HEK293 (cell line): ENCODE data around the gene IGSF21.

Experiments used
- EGR2 ChIP-seq: fragments of 450-650 bp; formaldehyde crosslinking; IDR thresholded peaks from 2 replicates; pipeline ENCODE4 v1.5.1; 2016; ENCODE audit warnings: low read depth, missing biosample characterization, missing genetic modification characterization
- GLI2 ChIP-seq: fragments of 450-650 bp; formaldehyde crosslinking; IDR thresholded peaks from 2 replicates; pipeline ENCODE4; 2017; ENCODE audit warnings: missing biosample characterization, missing genetic modification characterization, low read depth, borderline replicate concordance
- GLI4 ChIP-seq: fragments of 450-650 bp; formaldehyde crosslinking; IDR thresholded peaks from 2 replicates; pipeline ENCODE4 v1.5.1; 2016; ENCODE audit warnings: missing biosample characterization, missing genetic modification characterization
- GLIS2 ChIP-seq: fragments of 450-650 bp; formaldehyde crosslinking; IDR thresholded peaks from 2 replicates; pipeline ENCODE4 v1.5.1; 2016; ENCODE audit warnings: missing biosample characterization, missing genetic modification characterization
- KLF1 ChIP-seq: fragments of 450-650 bp; formaldehyde crosslinking; IDR thresholded peaks from 2 replicates; pipeline ENCODE4 v1.5.1; 2016; ENCODE audit warnings: missing biosample characterization, missing genetic modification characterization
- KLF16 ChIP-seq: fragments of 450-650 bp; formaldehyde crosslinking; IDR thresholded peaks from 2 replicates; pipeline ENCODE4 v1.5.1; 2017; ENCODE audit warnings: missing biosample characterization, missing genetic modification characterization
- KLF9 ChIP-seq: fragments of 450-650 bp; formaldehyde crosslinking; IDR thresholded peaks from 2 replicates; pipeline ENCODE4 v1.5.1; 2016; ENCODE audit warnings: missing biosample characterization, missing genetic modification characterization, low read depth
- RBAK ChIP-seq: fragments of 450-650 bp; formaldehyde crosslinking; IDR thresholded peaks from 2 replicates; pipeline ENCODE4 v1.5.1; 2016; ENCODE audit warnings: missing biosample characterization, missing genetic modification characterization
- SP3 ChIP-seq: fragments of 450-650 bp; formaldehyde crosslinking; IDR thresholded peaks from 2 replicates; pipeline ENCODE4 v1.5.1; 2016; ENCODE audit warnings: missing biosample characterization, missing genetic modification characterization
- SP7 ChIP-seq: fragments of 450-650 bp; formaldehyde crosslinking; IDR thresholded peaks from 2 replicates; pipeline ENCODE4 v1.5.1; 2016; ENCODE audit warnings: missing biosample characterization, missing genetic modification characterization
- ZBTB17 ChIP-seq: fragments of 450-650 bp; formaldehyde crosslinking; IDR thresholded peaks from 2 replicates; pipeline ENCODE4 v1.5.1; 2016; ENCODE audit warnings: missing biosample characterization, missing genetic modification characterization
- ZFP37 ChIP-seq: fragments of 450-650 bp; formaldehyde crosslinking; IDR thresholded peaks from 2 replicates; pipeline ENCODE4 v1.5.1; 2016; ENCODE audit warnings: missing biosample characterization, missing genetic modification characterization
- ZIC2 ChIP-seq: fragments of 450-650 bp; formaldehyde crosslinking; IDR thresholded peaks from 2 replicates; pipeline ENCODE4 v1.5.1; 2016; ENCODE audit warnings: missing biosample characterization, missing genetic modification characterization
- ZNF140 ChIP-seq: fragments of 450-650 bp; formaldehyde crosslinking; IDR thresholded peaks from 2 replicates; pipeline ENCODE4 v1.5.1; 2016; ENCODE audit warnings: missing biosample characterization, missing genetic modification characterization
- ZNF157 ChIP-seq: fragments of 450-650 bp; formaldehyde crosslinking; IDR thresholded peaks from 2 replicates; pipeline ENCODE4 v1.5.1; 2016; ENCODE audit warnings: missing biosample characterization, missing genetic modification characterization
- ZNF2 ChIP-seq: fragments of 450-650 bp; formaldehyde crosslinking; IDR thresholded peaks from 2 replicates; pipeline ENCODE4 v1.5.1; 2016; ENCODE audit warnings: missing biosample characterization, missing genetic modification characterization
- ZNF335 ChIP-seq: fragments of 450-650 bp; formaldehyde crosslinking; conservative IDR thresholded peaks from 2 replicates; pipeline ENCODE4 v1.5.1; 2016; ENCODE audit warnings: missing biosample characterization, missing genetic modification characterization
- ZNF341 ChIP-seq: fragments of 450-650 bp; formaldehyde crosslinking; IDR thresholded peaks from 2 replicates; pipeline ENCODE4; 2016; ENCODE audit warnings: low read depth, missing biosample characterization, missing genetic modification characterization
- ZNF366 ChIP-seq: fragments of 450-650 bp; formaldehyde crosslinking; conservative IDR thresholded peaks from 2 replicates; pipeline ENCODE4 v1.5.1; 2016; ENCODE audit warnings: missing biosample characterization, missing genetic modification characterization
- ZNF37A ChIP-seq: fragments of 450-650 bp; IDR thresholded peaks from 2 replicates; pipeline ENCODE4 v1.5.1; 2018; ENCODE audit warnings: missing biosample characterization, missing genetic modification characterization
- ZNF391 ChIP-seq: fragments of 450-650 bp; formaldehyde crosslinking; IDR thresholded peaks from 2 replicates; pipeline ENCODE4 v1.5.1; 2016; ENCODE audit warnings: low read depth, missing biosample characterization, missing genetic modification characterization, borderline replicate concordance
- ZNF600 ChIP-seq: fragments of 450-650 bp; formaldehyde crosslinking; IDR thresholded peaks from 2 replicates; pipeline ENCODE4 v1.5.1; 2016; ENCODE audit warnings: missing biosample characterization, missing genetic modification characterization
- ZNF660 ChIP-seq: fragments of 450-650 bp; IDR thresholded peaks from 2 replicates; pipeline ENCODE4 v1.5.1; 2018; ENCODE audit warnings: missing biosample characterization, mild to moderate bottlenecking, missing genetic modification characterization
- TF ChIP-seq, protein P1 (sequence below): fragments of 450-650 bp; formaldehyde crosslinking; IDR thresholded peaks from 2 replicates; pipeline ENCODE4 v1.5.1; 2016; ENCODE audit warnings: missing biosample characterization, missing genetic modification characterization
- TF ChIP-seq, protein P2 (sequence below): fragments of 450-650 bp; formaldehyde crosslinking; IDR thresholded peaks from 2 replicates; pipeline ENCODE4 v1.5.1; 2017; ENCODE audit warnings: missing biosample characterization, missing genetic modification characterization
- TF ChIP-seq, protein P3 (sequence below): fragments of 450-650 bp; formaldehyde crosslinking; IDR thresholded peaks from 2 replicates; pipeline ENCODE4 v1.5.1; 2016; ENCODE audit warnings: missing biosample characterization, missing genetic modification characterization
- TF ChIP-seq, protein P4 (sequence below): fragments of 450-650 bp; formaldehyde crosslinking; IDR thresholded peaks from 2 replicates; pipeline ENCODE4 v1.5.1; 2016; ENCODE audit warnings: missing biosample characterization, missing genetic modification characterization
- TF ChIP-seq, protein P5 (sequence below): fragments of 450-650 bp; formaldehyde crosslinking; IDR thresholded peaks from 2 replicates; pipeline ENCODE4 v1.5.1; 2017; ENCODE audit warnings: missing biosample characterization, missing genetic modification characterization

Gene IGSF21

DNA sequence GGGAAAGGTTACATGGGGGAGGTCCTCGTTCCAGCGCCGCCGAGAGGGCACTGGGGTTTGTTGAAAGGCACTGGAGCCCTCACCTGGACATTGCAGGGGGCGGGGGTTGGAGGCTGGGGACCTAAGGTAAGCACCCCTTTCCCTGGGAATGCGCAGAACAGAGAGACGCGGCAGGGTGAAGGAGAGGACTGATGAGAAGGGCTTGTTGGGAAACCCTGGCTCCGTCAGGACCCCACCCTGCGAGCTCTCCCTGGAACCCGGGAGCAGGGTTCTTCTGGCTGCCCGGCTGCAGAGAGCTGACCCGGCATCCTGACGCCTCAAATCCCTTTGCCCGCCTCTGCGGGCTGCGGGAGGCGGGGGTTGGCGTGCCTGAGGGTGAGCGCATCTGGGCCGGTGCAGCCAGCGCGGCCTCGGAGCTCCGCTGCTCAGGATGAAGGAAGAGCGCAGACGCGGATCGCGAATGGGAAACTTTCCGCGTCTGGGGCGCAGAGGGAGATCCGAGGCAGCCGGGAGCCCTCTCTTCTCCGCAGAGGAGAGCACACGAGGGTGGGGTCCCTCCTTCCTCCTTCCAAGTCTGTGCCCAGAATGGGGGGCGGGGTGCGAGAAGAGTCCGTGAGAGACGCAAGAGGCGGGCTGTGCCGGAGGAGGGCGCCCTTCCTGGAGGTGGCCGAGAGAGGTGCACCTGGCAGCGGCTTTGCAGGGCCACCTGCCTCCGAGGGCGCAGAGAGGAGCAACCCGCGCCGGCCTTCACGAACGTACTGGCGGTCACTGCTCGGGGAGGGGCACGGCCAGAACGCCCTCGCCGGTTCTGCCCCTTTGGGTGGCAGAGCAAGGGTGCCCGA lies 2.4 kb downstream of the IGSF21 start (continued):
- TF ChIP-seq, protein P1, sequence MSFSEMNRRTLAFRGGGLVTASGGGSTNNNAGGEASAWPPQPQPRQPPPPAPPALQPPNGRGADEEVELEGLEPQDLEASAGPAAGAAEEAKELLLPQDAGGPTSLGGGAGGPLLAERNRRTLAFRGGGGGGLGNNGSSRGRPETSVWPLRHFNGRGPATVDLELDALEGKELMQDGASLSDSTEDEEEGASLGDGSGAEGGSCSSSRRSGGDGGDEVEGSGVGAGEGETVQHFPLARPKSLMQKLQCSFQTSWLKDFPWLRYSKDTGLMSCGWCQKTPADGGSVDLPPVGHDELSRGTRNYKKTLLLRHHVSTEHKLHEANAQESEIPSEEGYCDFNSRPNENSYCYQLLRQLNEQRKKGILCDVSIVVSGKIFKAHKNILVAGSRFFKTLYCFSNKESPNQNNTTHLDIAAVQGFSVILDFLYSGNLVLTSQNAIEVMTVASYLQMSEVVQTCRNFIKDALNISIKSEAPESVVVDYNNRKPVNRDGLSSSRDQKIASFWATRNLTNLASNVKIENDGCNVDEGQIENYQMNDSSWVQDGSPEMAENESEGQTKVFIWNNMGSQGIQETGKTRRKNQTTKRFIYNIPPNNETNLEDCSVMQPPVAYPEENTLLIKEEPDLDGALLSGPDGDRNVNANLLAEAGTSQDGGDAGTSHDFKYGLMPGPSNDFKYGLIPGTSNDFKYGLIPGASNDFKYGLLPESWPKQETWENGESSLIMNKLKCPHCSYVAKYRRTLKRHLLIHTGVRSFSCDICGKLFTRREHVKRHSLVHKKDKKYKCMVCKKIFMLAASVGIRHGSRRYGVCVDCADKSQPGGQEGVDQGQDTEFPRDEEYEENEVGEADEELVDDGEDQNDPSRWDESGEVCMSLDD (tag by site-specific recombination) = peak; percentile 92
- TF ChIP-seq ZNF366 (tag by site-specific recombination) (0 out of 2 replicates have a peak, but pooled peaks have one; percentile 24), ZNF660 (tag by site-specific recombination) (0 out of 2 replicates have a peak, but pooled peaks have one; percentile 34), ZNF341 (peak; percentile 74), ZNF140 (tag by site-specific recombination) (no peak), ZNF335 (peak; percentile 21), GLI2 (tag by site-specific recombination) (no peak), SP7 (peak; percentile 53; the same call in 1 of the 2 replicates), ZBTB17 (tag by site-specific recombination) (peak; percentile 96), SP3 (tag by site-specific recombination) (peak; percentile 53), EGR2 (peak; percentile 46; the same call in 1 of the 2 replicates), KLF16 (tag by site-specific recombination) (peak; percentile 85), KLF1 (tag by site-specific recombination) (peak; percentile 31; the same call in 1 of the 2 replicates), RBAK (tag by site-specific recombination) (no peak), ZNF391 (0 out of 2 replicates have a peak, but pooled peaks have one; percentile 32), ZNF2 (0 out of 2 replicates have a peak, but pooled peaks have one; percentile 53), ZIC2 (tag by site-specific recombination) (0 out of 2 replicates have a peak, but pooled peaks have one; percentile 11), ZNF37A (no peak), ZFP37 (tag by site-specific recombination) (peak; percentile 64; the same call in 1 of the 2 replicates), KLF9 (tag by site-specific recombination) (peak; percentile 65), ZNF157 (tag by site-specific recombination) (no peak), ZNF600 (tag by site-specific recombination) (0 out of 2 replicates have a peak, but pooled peaks have one; percentile 53), GLI4 (no peak), GLIS2 (tag by site-specific recombination) (peak; percentile 78)
- TF ChIP-seq, protein P2, sequence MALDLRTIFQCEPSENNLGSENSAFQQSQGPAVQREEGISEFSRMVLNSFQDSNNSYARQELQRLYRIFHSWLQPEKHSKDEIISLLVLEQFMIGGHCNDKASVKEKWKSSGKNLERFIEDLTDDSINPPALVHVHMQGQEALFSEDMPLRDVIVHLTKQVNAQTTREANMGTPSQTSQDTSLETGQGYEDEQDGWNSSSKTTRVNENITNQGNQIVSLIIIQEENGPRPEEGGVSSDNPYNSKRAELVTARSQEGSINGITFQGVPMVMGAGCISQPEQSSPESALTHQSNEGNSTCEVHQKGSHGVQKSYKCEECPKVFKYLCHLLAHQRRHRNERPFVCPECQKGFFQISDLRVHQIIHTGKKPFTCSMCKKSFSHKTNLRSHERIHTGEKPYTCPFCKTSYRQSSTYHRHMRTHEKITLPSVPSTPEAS (tag by site-specific recombination) = 0 out of 2 replicates have a peak, but pooled peaks have one; percentile 25
- TF ChIP-seq, protein P3, sequence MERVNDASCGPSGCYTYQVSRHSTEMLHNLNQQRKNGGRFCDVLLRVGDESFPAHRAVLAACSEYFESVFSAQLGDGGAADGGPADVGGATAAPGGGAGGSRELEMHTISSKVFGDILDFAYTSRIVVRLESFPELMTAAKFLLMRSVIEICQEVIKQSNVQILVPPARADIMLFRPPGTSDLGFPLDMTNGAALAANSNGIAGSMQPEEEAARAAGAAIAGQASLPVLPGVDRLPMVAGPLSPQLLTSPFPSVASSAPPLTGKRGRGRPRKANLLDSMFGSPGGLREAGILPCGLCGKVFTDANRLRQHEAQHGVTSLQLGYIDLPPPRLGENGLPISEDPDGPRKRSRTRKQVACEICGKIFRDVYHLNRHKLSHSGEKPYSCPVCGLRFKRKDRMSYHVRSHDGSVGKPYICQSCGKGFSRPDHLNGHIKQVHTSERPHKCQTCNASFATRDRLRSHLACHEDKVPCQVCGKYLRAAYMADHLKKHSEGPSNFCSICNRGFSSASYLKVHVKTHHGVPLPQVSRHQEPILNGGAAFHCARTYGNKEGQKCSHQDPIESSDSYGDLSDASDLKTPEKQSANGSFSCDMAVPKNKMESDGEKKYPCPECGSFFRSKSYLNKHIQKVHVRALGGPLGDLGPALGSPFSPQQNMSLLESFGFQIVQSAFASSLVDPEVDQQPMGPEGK = peak; percentile 82
- TF ChIP-seq, protein P4, sequence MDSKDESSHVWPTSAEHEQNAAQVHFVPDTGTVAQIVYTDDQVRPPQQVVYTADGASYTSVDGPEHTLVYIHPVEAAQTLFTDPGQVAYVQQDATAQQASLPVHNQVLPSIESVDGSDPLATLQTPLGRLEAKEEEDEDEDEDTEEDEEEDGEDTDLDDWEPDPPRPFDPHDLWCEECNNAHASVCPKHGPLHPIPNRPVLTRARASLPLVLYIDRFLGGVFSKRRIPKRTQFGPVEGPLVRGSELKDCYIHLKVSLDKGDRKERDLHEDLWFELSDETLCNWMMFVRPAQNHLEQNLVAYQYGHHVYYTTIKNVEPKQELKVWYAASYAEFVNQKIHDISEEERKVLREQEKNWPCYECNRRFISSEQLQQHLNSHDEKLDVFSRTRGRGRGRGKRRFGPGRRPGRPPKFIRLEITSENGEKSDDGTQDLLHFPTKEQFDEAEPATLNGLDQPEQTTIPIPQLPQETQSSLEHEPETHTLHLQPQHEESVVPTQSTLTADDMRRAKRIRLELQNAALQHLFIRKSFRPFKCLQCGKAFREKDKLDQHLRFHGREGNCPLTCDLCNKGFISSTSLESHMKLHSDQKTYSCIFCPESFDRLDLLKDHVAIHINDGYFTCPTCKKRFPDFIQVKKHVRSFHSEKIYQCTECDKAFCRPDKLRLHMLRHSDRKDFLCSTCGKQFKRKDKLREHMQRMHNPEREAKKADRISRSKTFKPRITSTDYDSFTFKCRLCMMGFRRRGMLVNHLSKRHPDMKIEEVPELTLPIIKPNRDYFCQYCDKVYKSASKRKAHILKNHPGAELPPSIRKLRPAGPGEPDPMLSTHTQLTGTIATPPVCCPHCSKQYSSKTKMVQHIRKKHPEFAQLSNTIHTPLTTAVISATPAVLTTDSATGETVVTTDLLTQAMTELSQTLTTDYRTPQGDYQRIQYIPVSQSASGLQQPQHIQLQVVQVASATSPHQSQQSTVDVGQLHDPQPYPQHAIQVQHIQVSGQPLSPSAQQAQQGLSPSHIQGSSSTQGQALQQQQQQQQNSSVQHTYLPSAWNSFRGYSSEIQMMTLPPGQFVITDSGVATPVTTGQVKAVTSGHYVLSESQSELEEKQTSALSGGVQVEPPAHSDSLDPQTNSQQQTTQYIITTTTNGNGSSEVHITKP (tag by site-specific recombination) = peak; percentile 43; the same call in 1 of the 2 replicates
- TF ChIP-seq, protein P5, sequence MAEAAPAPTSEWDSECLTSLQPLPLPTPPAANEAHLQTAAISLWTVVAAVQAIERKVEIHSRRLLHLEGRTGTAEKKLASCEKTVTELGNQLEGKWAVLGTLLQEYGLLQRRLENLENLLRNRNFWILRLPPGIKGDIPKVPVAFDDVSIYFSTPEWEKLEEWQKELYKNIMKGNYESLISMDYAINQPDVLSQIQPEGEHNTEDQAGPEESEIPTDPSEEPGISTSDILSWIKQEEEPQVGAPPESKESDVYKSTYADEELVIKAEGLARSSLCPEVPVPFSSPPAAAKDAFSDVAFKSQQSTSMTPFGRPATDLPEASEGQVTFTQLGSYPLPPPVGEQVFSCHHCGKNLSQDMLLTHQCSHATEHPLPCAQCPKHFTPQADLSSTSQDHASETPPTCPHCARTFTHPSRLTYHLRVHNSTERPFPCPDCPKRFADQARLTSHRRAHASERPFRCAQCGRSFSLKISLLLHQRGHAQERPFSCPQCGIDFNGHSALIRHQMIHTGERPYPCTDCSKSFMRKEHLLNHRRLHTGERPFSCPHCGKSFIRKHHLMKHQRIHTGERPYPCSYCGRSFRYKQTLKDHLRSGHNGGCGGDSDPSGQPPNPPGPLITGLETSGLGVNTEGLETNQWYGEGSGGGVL (tag by site-specific recombination) = peak; percentile 65
